ENCODE data around the gene CFAP90. TPM values are rescaled to one million over a fixed set of nuclear protein-coding genes. Genes with fewer than 3 reads are reported as not detected.

CFAP90 gene
- polyA plus RNA-seq, 1 of the 3 experiments (the other 2 are of a cell fraction): 0.10 TPM

GRCh38 chr5:7842531-7842930 lies 8.4 kb downstream of the CFAP90 start:
- POLR2A ChIA-PET: no interaction called here

DNA sequence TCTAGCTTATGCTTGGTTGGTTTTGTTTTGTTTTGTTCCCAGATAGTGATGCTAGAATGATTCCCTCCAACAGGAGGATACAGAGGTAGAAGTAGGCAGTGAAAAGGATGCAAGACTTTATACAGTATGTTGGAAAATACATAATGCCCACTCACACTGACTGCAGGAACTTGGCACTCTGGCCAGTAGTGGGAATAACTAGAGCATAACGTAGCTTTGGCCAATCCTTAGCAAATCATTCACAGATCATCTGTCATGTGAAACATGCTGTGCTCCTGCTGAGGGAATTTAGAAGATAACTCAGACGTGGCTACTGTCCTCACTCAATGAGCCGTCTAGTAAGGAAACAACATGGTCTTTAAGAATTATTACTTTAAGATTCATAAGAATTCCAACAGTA lies 13.5 kb downstream of the CFAP90 start:
- Histone ChIP-seq H3K27me3 (ENCODE audit: insufficient read depth) (no peaks in the 10 kb centered on the region; the same call in 1 of the 2 replicates), H3F3A (replicated peaks; ENCODE audit: insufficient read depth) (no peaks in the 10 kb centered on the region), H3K4me2 (no peak overlapping the region), H4K20me1 (ENCODE audit: insufficient read depth) (no peaks in the 10 kb centered on the region), H3K79me2 (ENCODE audit: insufficient read depth) (no peaks in the 10 kb centered on the region), H3K9ac (no peak overlapping the region), H3K27ac (ENCODE audit: low read depth in 2 of 2, low read length in 1 of 2) (no peak overlapping the region), H3K4me1 (ENCODE audit: control insufficient read depth in 1 of 2, insufficient read depth in 2 of 2, low read depth in 1 of 2, low read length in 1 of 2) (no peaks in the 10 kb centered on the region), H3K36me3 (replicated peaks in 1 of 2; ENCODE audit: control insufficient read depth in 1 of 2, insufficient read depth in 2 of 2, low read length in 1 of 2) (no peaks in the 10 kb centered on the region), H3K4me3 (ENCODE audit: low read depth in 2 of 2, low read length in 1 of 2) (no peak overlapping the region), H3K9me2 (no peaks in the 10 kb centered on the region), H2AFZ (ENCODE audit: low read depth) (no peak overlapping the region), H3K9me3 (no peaks in the 10 kb centered on the region)
- 14% methylated on average over 3 of the region's 3 CpGs for WGBS (ENCODE audit: low lambda C conversion rate)
- ChIA-PET POLR2A (no interaction called here), CTCF (interaction anchor here (1.5 kb wide), 2 partner anchors 9 to 22 kb away, joined by 3 to 6 read pairs; no protein-coding TSS in a partner anchor)
- DNase-seq: no peak
- TF ChIP-seq, protein P1, sequence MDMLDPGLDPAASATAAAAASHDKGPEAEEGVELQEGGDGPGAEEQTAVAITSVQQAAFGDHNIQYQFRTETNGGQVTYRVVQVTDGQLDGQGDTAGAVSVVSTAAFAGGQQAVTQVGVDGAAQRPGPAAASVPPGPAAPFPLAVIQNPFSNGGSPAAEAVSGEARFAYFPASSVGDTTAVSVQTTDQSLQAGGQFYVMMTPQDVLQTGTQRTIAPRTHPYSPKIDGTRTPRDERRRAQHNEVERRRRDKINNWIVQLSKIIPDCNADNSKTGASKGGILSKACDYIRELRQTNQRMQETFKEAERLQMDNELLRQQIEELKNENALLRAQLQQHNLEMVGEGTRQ (IDR thresholded peaks at IDR 0.05; ENCODE audit: borderline replicate concordance, low read depth, low read length): no peak
- TF ChIP-seq RXRA (IDR thresholded peaks at IDR 0.05; ENCODE audit: borderline replicate concordance, low read depth) (no peak), GABPA (IDR thresholded peaks at IDR 0.05; ENCODE audit: low read depth) (no peak), POLR2AphosphoS5 (IDR thresholded peaks at IDR 0.05; ENCODE audit: low read depth, low read length) (no peak), IRF3 (IDR thresholded peaks at IDR 0.05; ENCODE audit: low read depth, low read length) (no peak), TAF1 (IDR thresholded peaks at IDR 0.05; ENCODE audit: borderline replicate concordance, low read depth, low read length) (no peak), RCOR1 (IDR thresholded peaks at IDR 0.05; ENCODE audit: low read length) (no peak), RAD21 (IDR thresholded peaks at IDR 0.05; ENCODE audit: low read length) (no peak)
- TF ChIP-seq, protein P2, sequence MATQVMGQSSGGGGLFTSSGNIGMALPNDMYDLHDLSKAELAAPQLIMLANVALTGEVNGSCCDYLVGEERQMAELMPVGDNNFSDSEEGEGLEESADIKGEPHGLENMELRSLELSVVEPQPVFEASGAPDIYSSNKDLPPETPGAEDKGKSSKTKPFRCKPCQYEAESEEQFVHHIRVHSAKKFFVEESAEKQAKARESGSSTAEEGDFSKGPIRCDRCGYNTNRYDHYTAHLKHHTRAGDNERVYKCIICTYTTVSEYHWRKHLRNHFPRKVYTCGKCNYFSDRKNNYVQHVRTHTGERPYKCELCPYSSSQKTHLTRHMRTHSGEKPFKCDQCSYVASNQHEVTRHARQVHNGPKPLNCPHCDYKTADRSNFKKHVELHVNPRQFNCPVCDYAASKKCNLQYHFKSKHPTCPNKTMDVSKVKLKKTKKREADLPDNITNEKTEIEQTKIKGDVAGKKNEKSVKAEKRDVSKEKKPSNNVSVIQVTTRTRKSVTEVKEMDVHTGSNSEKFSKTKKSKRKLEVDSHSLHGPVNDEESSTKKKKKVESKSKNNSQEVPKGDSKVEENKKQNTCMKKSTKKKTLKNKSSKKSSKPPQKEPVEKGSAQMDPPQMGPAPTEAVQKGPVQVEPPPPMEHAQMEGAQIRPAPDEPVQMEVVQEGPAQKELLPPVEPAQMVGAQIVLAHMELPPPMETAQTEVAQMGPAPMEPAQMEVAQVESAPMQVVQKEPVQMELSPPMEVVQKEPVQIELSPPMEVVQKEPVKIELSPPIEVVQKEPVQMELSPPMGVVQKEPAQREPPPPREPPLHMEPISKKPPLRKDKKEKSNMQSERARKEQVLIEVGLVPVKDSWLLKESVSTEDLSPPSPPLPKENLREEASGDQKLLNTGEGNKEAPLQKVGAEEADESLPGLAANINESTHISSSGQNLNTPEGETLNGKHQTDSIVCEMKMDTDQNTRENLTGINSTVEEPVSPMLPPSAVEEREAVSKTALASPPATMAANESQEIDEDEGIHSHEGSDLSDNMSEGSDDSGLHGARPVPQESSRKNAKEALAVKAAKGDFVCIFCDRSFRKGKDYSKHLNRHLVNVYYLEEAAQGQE (IDR thresholded peaks at IDR 0.05; ENCODE audit: low read depth, low read length): no peak

More at GRCh38 chr5:7842531-7842930, 8.4 kb downstream of the CFAP90 start:
- Histone ChIP-seq H4K20me1 (ENCODE audit: insufficient read depth) (no peaks in the 10 kb centered on the region), H3K9me2 (no peaks in the 10 kb centered on the region), H3K27me3 (ENCODE audit: insufficient read depth) (peaks cover 16% of the 10 kb centered on the region; the same call in 1 of the 2 replicates), H3K27ac (ENCODE audit: low read depth in 2 of 2, low read length in 1 of 2) (no peak overlapping the region), H3K4me3 (ENCODE audit: low read depth in 2 of 2, low read length in 1 of 2) (no peak overlapping the region), H2AFZ (ENCODE audit: low read depth) (no peak overlapping the region), H3K9ac (no peak overlapping the region), H3K79me2 (ENCODE audit: insufficient read depth) (no peaks in the 10 kb centered on the region), H3K36me3 (replicated peaks in 1 of 2; ENCODE audit: control insufficient read depth in 1 of 2, insufficient read depth in 2 of 2, low read length in 1 of 2) (no peaks in the 10 kb centered on the region), H3K4me2 (no peak overlapping the region), H3K4me1 (ENCODE audit: control insufficient read depth in 1 of 2, insufficient read depth in 2 of 2, low read depth in 1 of 2, low read length in 1 of 2) (no peaks in the 10 kb centered on the region), H3K9me3 (no peaks in the 10 kb centered on the region), H3F3A (replicated peaks; ENCODE audit: insufficient read depth) (no peaks in the 10 kb centered on the region)
- DNase-seq: no peak
- 4% methylated on average over 2 of the region's 2 CpGs for WGBS (ENCODE audit: low lambda C conversion rate)
- no peak for TF ChIP-seq EZH2phosphoT487 (IDR thresholded peaks at IDR 0.05; ENCODE audit: borderline replicate concordance, low read depth)
- TF ChIP-seq MXI1 (IDR thresholded peaks at IDR 0.05; ENCODE audit: low read depth, low read length): no peak
- TF ChIP-seq SMC3 (IDR thresholded peaks at IDR 0.05; ENCODE audit: low read depth, low read length): no peak
- no peak for TF ChIP-seq RCOR1 (IDR thresholded peaks at IDR 0.05; ENCODE audit: low read length)
- TF ChIP-seq RFX5 (IDR thresholded peaks at IDR 0.05; ENCODE audit: low read length): no peak
- no peak for TF ChIP-seq TEAD4 (IDR thresholded peaks at IDR 0.05; ENCODE audit: borderline replicate concordance, insufficient read depth)
- TF ChIP-seq FOSL2 (IDR thresholded peaks at IDR 0.05; ENCODE audit: borderline replicate concordance, low read depth): no peak
- TF ChIP-seq PBX3 (IDR thresholded peaks at IDR 0.05): no peak
- no peak for TF ChIP-seq POLR2AphosphoS5 (IDR thresholded peaks at IDR 0.05; ENCODE audit: low read depth, low read length)
- TF ChIP-seq FOXM1 (IDR thresholded peaks at IDR 0.05; ENCODE audit: low read depth): no peak
- no peak for TF ChIP-seq NRF1 (IDR thresholded peaks at IDR 0.05; ENCODE audit: low read depth, low read length)
- no peak for TF ChIP-seq EP300 (IDR thresholded peaks at IDR 0.05; ENCODE audit: borderline replicate concordance in 1 of 2, low read depth in 1 of 2, low read length in 1 of 2)
- CTCF ChIA-PET: no interaction called here
